NCI-H1417 treated with DMSO at 0.1 percent for 48 hours (cell line): ENCODE results near the gene CWC15.
"Not testable (repeated sequence)": the region's sequence is repeated elsewhere in the genome, so short reads cannot be mapped to it uniquely, and the experiment has no call there.

ENCODE experiments used
- DNase-seq: peaks from one replicate; lab custom pipeline; 2025; lab: John Stamatoyannopoulos, UW

The CWC15 gene

DNA sequence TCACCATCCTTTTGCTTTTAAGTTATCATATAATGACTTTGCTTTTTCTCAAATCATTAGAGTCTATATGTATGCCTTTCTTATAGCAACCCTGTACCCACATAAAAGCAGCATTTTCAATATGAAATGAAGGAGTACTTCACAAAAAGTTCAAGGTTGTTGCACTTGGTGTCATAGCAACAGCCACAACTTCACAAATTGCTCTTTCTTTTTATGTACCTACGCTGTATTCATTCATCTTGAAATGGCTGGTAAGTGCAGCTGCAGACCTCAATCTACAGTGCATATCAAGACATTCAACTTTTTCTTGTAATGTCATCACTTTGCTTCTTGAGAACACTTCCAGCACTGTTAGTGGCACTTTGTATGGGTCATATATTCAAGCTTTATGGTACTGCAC lies 18.6 kb downstream of the CWC15 start:
- DNase-seq, result no peak

DNA sequence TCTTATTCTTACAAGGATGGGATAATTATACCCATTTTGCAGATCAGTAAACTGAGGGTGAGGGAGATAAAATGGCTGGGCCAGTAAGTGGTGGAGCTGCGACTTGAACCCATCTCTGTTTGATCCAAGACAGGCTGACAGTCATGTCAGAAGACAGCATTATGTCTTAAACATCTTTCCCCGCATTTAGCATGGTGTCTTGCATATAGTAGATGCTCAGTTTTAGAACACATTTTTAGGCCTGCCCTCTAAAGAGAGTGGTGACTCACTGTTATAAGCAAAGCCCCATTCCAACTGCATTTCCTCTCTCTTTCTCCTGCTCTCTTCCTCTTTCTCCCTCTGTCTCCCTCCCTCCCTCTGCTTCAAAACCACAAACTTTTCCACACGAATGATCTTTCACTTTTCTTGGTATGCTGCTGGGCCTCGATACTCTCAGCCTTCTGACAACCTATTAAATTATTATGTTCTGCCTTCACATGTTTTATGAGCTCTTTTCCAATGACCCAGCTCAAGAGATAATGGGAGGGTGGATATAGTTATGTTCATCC lies 25.2 kb downstream of the CWC15 start:
- no peak for DNase-seq

DNA sequence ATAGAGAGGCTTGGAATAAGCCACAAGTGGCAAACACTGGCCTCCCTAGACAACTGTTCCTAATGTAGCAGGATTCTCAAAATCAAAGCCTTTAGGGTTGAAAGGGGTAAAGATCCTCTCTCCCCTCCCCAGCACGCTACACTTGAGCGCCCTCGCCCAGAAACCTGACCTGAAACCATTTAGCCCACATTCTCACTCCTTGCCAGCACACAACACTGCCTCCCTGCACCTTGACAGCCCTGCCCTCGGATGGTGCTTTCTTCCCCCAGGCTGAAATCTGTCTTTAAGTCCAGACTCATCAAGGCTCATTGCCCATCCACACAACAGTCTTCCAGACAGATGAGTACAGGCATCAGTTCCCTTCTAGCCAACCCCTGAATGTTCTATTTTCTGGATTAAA lies 26.5 kb downstream of the CWC15 start:
- no peak for DNase-seq

DNA sequence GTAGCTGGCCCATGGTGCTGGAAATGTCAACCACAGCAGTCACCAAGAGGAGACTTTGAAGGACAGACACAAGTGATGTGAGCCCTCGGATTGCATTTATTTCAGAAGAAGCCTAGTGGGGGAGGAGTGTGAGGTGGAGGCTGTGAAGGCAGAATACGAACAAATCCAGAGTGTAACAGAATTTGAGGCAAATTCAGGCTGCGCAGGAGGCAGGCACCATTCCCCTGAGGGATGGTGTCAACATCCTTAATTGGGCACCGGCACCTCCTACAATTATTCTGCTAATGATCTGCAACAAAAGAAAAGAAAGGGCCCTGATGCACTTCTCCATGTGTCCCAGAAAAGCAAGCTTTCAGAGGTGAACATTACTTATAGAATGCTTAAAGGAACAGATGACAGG lies 32.2 kb downstream of the CWC15 start:
- no peak for DNase-seq

- DNase-seq, result no peak
Observed at GRCh38 chr11:94939346-94939745, 34.0 kb downstream of the CWC15 start.

DNA sequence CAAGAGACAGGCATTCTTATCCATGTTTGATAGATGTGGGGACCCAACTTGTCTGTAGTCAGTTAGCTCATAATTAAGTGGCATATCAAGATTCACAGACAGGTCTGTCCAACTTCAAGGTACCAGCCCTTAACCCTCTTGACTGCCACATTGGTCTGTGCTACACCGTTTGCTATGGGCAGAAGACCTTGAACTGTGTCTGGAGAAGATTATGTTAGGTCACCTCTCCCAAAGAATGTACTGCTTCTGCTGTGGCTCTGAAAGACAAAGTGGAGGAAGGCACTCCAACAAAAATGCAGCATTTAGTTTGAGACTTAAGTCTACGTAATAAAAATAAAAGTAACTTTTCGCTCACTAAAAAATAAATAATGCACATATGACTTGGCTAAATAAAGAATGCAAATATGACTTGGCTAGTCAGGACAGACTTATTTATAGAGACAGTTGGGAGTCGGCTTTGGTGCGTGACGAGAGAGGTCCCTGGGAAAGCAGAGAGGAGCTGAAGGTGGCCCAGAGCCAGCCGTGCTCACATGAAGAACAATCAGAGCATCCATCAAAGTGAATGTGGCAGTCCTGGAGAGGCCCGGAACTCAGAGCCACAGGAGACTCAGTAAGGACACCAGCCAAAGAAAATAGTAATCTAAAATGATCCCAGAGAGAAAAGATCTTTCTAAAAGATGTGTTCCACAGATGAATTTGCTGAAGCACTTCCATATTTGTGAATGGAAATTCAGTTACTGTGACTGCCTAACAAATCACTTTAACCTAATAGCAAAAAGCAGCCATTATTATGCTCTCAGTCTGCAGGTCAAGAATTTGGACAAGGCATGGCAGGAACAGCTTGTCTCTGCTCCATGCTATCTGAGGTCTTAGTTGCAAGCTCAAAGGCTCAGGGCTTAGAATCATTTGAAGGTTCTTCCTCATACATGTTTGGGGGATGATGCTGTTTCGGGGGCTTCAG lies 35.0 kb downstream of the CWC15 start:
- DNase-seq, result no peak

GRCh38 chr11:94934846-94935245 lies 38.5 kb downstream of the CWC15 start:
- no peak for DNase-seq

DNA sequence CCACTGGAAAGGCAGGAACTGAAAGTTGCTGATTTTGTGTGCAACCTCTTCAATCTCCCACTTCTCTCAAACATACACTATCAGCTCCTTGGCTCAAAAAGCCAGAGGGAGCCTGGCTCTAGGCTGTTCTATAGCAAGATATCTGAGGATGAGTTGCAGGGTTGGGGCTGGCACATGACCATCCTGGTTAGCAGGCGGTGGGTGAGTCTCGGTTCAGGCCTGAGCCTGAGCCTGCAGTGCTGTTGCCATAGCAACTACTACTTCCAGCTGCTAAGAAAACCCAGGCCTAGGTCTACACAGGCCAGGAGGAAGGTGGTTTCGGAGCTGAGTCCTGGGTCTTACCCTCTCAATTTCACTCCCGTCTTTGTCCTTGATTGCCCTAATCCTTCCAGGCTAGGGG lies 39.0 kb downstream of the CWC15 start:
- DNase-seq, result no peak

DNA sequence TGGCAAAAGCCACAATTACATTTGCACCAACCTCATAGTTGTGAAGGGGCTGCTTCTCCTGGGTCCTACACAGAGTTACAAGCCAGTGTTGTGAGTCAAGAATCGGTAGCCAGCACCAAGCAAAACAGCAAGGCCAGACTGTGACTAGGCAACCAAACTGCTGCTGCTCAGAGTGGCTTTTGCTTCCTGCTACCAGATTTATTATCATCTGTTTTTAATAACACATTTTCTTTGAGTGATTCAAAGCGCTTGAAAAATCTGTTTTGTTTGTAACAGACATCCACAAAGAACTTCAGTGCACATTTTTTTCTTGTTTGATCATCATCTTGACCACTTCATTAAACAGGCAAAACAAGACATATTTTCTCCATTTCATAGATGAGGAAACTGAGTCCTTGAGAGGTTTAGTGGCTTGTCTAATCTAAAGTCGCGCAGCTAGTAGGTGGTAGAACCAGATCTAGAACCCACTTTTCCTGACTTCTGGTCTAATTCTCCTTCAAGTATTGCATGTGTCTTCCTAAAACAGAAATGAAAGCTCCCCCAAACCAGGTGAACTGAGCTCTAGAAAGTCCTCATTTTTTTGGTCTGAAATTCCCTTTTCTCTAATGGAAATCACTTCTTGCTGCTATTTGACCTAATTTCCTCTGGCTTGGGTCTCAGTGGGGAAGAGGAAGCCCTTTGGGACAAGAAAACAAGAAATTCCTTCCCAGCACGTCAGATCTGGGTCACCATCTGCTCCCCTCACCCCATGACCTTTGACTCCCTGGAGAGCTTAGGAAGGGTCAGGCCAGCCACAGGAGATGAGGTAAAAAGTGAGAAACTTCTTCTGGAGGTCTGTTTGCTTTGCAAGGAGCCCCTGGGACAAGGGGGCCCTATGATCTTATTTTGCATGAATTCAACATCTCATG lies 39.9 kb downstream of the CWC15 start:
- no peak for DNase-seq

- no peak for DNase-seq
Observed at GRCh38 chr11:94932503-94932902, 40.9 kb downstream of the CWC15 start.

- DNase-seq, result not testable (repeated sequence)
Observed at GRCh38 chr11:94932072-94932471, 41.3 kb downstream of the CWC15 start.

DNA sequence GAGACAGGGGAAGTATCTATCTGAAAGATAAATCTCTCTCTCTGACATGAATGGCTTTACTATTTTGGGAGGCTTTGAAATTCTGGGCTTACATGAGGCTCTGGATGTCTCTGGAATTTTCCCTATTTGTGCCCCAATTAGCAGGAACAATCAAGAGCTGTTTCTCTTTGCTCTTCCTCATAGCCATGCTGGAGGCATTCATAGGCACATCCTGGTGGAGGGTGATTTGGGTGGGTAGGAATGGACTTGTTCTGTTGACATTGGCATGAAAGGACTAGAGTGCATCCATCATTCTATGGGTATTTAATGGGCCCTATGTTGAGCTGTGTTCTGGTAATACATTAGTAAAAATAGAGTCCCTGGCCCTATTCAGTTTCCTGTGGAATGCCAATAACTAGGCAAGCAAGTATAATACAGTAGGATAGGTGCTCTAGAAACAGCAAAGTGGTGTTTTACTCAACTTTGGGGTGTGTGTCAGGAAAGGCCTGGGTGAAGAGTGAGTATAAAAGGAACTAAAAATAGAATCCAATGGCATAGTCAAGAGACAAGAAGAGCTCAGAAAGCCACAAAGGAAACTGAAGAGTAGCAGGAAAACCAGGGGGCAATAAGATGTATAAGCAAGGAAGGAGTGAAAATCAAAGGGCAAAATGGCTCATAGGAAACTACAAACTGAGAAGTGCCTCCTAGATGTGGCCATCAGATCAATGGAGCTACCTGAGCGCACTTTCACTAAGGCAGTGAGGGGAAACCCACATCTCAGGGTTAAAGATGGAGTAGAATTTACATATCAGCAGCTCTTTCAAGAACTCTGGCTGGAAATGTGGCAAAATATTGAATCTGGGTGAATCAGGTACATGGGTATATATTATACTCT lies 45.0 kb downstream of the CWC15 start:
- no peak for DNase-seq

DNA sequence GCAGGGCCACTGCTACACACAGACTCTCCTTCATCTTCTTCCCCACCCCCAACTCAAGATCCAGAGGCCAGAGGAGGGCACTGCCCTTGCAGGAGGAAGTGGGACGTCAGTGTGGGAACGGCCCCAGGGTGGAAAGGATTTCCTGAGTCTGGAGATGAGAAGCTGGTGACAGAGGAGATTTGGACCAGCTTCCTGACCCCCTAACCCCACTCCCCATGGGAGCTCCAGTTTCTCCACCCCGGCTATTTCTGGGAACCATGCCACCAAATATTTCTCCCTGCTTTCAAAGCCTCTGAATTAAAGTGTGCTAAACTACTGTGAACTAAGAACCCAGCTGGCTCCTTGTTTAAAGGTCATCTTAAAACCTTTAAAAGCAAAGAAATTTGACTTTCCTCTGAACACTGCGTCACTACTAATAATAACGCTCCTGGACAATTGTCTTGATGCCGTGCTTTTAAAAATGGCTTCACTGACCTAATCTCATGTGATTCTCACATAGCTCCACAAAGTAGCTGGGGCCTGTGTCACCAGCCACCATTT lies 46.6 kb downstream of the CWC15 start:
- DNase-seq, result no peak

- no peak for DNase-seq
Observed at GRCh38 chr11:94926271-94926625, 47.1 kb downstream of the CWC15 start.

GRCh38 chr11:94925422-94926270 lies 47.7 kb downstream of the CWC15 start:
- no peak for DNase-seq

- DNase-seq, result no peak
Observed at GRCh38 chr11:94924612-94925011, 48.7 kb downstream of the CWC15 start.

DNA sequence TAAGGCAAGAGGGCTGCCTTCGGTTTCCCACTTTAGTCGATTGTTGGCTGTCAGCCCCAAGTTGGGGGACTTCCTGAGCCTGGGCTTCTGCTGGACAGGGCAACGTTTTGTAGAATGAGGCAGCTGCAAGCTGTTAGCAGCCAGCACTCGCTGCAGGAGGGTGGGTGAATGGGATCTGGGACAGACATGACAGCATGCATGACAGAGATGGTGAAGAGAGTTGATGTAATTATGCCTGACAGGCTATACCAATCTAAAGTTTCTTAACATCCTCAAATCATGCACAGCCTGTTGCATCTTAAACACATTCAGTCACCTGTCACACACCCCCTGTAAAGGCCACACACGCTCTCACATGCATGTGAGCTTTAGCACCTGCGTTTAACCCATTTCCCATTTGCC lies 49.2 kb downstream of the CWC15 start:
- no peak for DNase-seq

DNA sequence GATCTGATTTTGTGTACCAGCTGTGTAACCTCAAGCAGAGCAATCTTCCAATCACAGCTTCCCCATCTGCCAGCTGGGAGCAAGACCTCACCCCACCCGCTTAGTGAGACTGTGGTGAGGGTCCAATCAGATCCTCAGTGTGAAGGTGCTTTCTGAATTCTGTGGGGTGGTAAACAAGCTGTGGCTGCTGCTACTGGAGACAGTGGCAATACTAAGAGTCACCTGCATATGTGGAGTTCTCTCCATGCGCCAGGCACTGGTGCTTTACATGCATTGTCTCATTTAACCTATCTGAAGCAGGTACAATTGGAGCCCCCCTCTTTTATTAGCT lies 50.4 kb downstream of the CWC15 start:
- no peak for DNase-seq

- DNase-seq, result no peak
Observed at GRCh38 chr11:94922321-94923003, 50.9 kb downstream of the CWC15 start.

- DNase-seq, result no peak
Observed at GRCh38 chr11:94920311-94920710, 53.0 kb downstream of the CWC15 start.
